Ovary (tissue), 9 donors: ENCODE data around the gene PTPN13. TPM values are rescaled to one million over a fixed set of nuclear protein-coding genes. Genes with fewer than 3 reads are reported as not detected.

Experiments used
- DNase-seq, 5 donors: peaks; one replicate each; pipeline ENCODE4 v3.0.0-alpha.2; 2019 to 2020
- H3K27ac ChIP-seq, 2 donors: fragments of 200-600 bp; one replicate each; pipeline versions ENCODE4 v1.5.1 to v1.8.0; 2019 to 2022
- H3K27me3 ChIP-seq: fragments of 200-600 bp; one replicate; pipeline ENCODE4 v1.8.0; 2022
- H3K36me3 ChIP-seq: fragments of 200-600 bp; sonication (generic); one replicate; pipeline ENCODE4 v1.5.1; 2019
- H3K4me1 ChIP-seq: one replicate; pipeline ENCODE4 v1.8.1; 2013; ENCODE audit warnings: mild to moderate bottlenecking, moderate library complexity; ENCODE audit not compliant: insufficient read depth
- H3K4me3 ChIP-seq: fragments of 200-600 bp; sonication (generic); one replicate; pipeline ENCODE4 v1.5.1; 2017
- H3K9me3 ChIP-seq, 2 donors: fragments of 200-600 bp in 1 of 2; sonication (generic) in 1 of 2; one replicate each; pipeline versions ENCODE4 v1.5.1 to v1.8.1; 2013 to 2019; ENCODE audit warnings: mild to moderate bottlenecking in 1 of 2, moderate library complexity in 1 of 2
- EP300 ChIP-seq: sonication (generic); formaldehyde crosslinking; IDR thresholded peaks from one replicate; pipeline ENCODE4 v1.6.1; 2017; ENCODE audit warnings: antibody characterized with exemption
- POLR2A ChIP-seq: fragments of 450-650 bp; IDR thresholded peaks from one replicate; pipeline ENCODE4 v1.6.1; 2017; ENCODE audit warnings: antibody characterized with exemption, mild to moderate bottlenecking, moderate library complexity
- WGBS, 3 donors: extraction: QIAGEN DNeasy Blood & Tissue Kit in 1 of 3; methylation state at CpG; one replicate each; pipeline versions ENCODE4 v1.1.5 to v1.1.7; 2013 to 2017; 5-methylcytosine and 5-hydroxymethylcytosine counted together
- intact Hi-C, 4 donors: fragments of 100-400 bp; cut with DNase I; formaldehyde crosslinking; loops; one replicate each; pipeline versions ENCODE4 v1.11.0 to v1.15.1; 2022 to 2023
- polyA plus RNA-seq, 2 donors: library from polyadenylated mRNA; stranded (reverse); fragments of 200-250 nt in 1 of 2; fragments of 350-450 nt in 1 of 2; fragmentation: Illumina TruSeq in 1 of 2; extraction: RNeasy Lipid Tissue Mini Kit (QIAGEN cat#74804) in 1 of 2; gene quantifications; one replicate each; pipeline ENCODE4 v1.2.3, GENCODE V29; 2013 to 2014
- total RNA-seq, 7 donors: library from RNA; depleted of rRNA in 2 of 7; stranded (reverse); fragments of >200 nt in 2 of 7; fragmentation: NEBNext Ultra II Directional in 3 of 7; extraction: Animal tissue kit (Norgen Biotek cat#: 25700) in 3 of 7; gene quantifications; one replicate each; pipeline versions ENCODE4 v1.1.0 to v1.2.4, GENCODE V29; 2016 to 2023
- TF ChIP-seq, protein P1 (sequence below), 3 donors: fragments of 450-650 bp in 2 of 3; fragments of 200-600 bp in 1 of 3; IDR thresholded peaks; one replicate each; pipeline versions ENCODE4 v1.5.1 to v1.8.0; 2016 to 2022; ENCODE audit warnings: antibody characterized with exemption in 3 of 3, mild to moderate bottlenecking in 1 of 3
- donor health status: DM: no; HTN: no; CAD: no; lungs with moderate emphysema.
- donor health status: DM: no; HTN: no; CAD: no.
- donor health status: Bipolar disorder and iron deficiency.
- donor health status: DM: yes; HTN: yes; CAD: no.
- donor health status: DM: no; HTN: no; CAD: no.
- donor health status: DM: yes; HTN: yes; CAD: no.

Gene PTPN13
- total and polyA plus RNA-seq, 9 donors, result 17.0 to 73.4 (median 44.0) TPM

DNA sequence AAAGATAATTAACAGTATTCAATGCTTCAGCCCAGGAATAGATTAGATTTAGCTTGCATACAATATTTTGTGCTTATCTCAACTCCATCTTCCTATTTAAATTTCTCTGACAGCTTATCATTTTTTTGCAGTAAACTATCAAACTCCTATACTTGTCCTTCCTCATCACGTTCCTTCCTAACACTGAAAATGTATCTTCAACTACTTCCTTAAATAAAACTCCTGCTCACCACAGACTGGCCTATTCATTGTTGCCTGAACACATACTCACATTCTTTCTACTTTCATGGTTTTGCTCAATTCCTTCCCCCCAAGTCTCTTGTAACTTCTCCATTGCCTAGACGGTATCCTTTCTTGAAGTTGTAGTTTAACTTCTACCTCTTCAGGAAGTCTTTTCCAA, 28.5 kb upstream of the PTPN13 start:
- Histone ChIP-seq H3K4me1 (no peaks in the 10 kb centered on the region), H3K27me3 (no peaks in the 10 kb centered on the region), H3K27ac (no peak overlapping the region), H3K4me3 (no peak overlapping the region), H3K9me3 (no peaks in the 10 kb centered on the region), H3K36me3 (no peaks in the 10 kb centered on the region)
- intact Hi-C loops, result no loop called here
- DNase-seq, result no peak
- TF ChIP-seq EP300 (no peak), POLR2A (no peak)
- TF ChIP-seq, protein P1, sequence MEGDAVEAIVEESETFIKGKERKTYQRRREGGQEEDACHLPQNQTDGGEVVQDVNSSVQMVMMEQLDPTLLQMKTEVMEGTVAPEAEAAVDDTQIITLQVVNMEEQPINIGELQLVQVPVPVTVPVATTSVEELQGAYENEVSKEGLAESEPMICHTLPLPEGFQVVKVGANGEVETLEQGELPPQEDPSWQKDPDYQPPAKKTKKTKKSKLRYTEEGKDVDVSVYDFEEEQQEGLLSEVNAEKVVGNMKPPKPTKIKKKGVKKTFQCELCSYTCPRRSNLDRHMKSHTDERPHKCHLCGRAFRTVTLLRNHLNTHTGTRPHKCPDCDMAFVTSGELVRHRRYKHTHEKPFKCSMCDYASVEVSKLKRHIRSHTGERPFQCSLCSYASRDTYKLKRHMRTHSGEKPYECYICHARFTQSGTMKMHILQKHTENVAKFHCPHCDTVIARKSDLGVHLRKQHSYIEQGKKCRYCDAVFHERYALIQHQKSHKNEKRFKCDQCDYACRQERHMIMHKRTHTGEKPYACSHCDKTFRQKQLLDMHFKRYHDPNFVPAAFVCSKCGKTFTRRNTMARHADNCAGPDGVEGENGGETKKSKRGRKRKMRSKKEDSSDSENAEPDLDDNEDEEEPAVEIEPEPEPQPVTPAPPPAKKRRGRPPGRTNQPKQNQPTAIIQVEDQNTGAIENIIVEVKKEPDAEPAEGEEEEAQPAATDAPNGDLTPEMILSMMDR (IDR thresholded peaks at IDR 0.05), result no peak
- 90 to 95% (median 94%) methylated on average over 2 of the region's 2 CpGs for WGBS, 3 donors

DNA sequence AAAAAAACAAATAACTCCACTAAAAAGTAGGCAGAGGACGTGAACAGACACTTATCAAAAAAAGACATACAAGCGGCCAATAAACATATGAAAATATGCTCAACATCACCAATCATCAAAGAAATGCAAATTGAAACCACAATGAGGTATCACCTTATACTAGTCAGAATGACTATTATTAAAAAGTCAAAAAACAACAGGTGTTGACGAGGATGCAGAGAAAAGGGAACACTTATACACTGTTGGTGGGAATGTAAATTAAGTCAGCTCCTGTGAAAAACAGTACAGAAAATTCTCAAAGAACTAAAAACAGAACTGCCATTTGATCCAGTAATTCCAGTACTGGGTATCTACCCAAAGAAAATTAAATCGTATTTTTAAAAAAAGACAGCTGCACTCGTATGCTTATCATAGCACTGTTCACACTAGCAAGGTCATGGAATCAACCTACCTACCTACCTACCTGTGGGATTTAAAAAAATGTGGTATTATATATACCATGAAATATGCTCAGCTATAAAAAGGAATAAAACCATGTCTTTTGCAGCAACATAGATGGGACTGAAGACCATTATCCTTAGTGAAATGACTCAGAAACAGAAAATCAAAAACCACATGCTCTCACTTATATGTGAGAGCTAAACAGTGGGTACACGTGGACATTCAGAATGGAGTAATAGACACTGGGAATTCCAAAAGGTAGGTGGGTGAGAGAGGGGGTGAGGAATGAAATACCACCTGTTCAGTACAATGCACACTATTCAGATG, 24.8 kb upstream of the PTPN13 start:
- H3K4me1 ChIP-seq, result no peaks in the 10 kb centered on the region
- WGBS, 3 donors, result 75 to 89% (median 84%) methylated on average over 6 of the region's 6 CpGs
- TF ChIP-seq EP300 (no peak), POLR2A (no peak)
- TF ChIP-seq, protein P1 (IDR thresholded peaks at IDR 0.05), result no peak

DNA sequence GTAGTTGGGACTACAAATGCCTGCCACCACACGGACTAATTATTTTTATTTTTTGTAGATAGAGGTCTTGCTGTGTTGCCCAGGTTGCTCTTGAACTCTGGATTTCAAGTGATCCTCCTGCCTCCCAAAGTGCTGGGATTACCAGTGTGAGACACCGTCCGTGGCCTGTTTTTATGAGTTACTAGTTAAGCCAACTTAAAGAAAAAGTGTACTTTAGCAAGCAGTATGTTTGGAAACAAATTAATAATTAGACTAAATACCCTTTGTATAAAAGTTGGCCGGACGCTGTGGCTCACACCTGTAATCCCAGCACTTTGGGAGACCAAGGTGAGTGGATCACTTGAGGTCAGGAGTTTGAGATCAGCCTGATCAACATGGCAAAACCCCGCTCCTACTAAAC, 14.2 kb upstream of the PTPN13 start:
- no peak for TF ChIP-seq POLR2A
- TF ChIP-seq, protein P1 (IDR thresholded peaks at IDR 0.05), result no peak
- no peak for DNase-seq
- 91 to 95% (median 94%) methylated on average over 6 of the region's 6 CpGs for WGBS, 3 donors
- Histone ChIP-seq H3K36me3 (no peaks in the 10 kb centered on the region), H3K4me3 (no peak overlapping the region), H3K9me3 (no peaks in the 10 kb centered on the region), H3K27me3 (no peaks in the 10 kb centered on the region), H3K27ac (no peak overlapping the region), H3K4me1 (no peaks in the 10 kb centered on the region)
- intact Hi-C loops, result no loop called here

More for the DNA sequence above, 24.8 kb upstream of the PTPN13 start:
- no peak for DNase-seq
- Histone ChIP-seq H3K9me3 (no peaks in the 10 kb centered on the region), H3K4me3 (no peak overlapping the region), H3K27ac (no peak overlapping the region), H3K36me3 (no peaks in the 10 kb centered on the region), H3K27me3 (no peaks in the 10 kb centered on the region)
- intact Hi-C loops, result no loop called here

DNA sequence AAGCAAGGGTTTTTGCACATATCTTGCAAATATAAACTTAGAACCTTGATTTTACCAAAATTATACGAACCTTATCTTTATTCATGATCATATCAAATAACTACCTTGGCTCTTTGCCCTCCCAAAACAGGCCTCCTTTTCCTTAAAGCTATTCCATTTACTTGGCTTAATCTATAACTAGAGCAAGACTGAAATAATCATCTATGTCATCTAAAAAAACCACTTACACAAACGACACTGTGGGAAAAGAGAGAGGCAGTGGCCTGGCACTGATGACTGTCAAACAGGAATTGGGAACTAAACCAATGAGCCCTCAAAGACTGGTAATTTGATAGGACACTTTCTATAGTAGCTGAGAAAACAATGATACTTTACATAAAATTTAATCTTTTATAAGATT, 11.7 kb upstream of the PTPN13 start:
- no peaks in the 10 kb centered on the region for H3K9me3 ChIP-seq
- TF ChIP-seq, protein P1 (IDR thresholded peaks at IDR 0.05), result no peak
- TF ChIP-seq EP300 (no peak), POLR2A (no peak)
- peak overlapping the region; percentile 24 for H3K4me3 ChIP-seq
- H3K27ac ChIP-seq, result no peak overlapping the region
- H3K36me3 ChIP-seq, result no peaks in the 10 kb centered on the region
- H3K4me1 ChIP-seq, result peaks cover 2% of the 10 kb centered on the region
- WGBS, 3 donors, result 36 to 42% (median 39%) methylated on average over 2 of the region's 2 CpGs
- H3K27me3 ChIP-seq, result no peaks in the 10 kb centered on the region
- DNase-seq, result no peak
- intact Hi-C loops, result no loop called here
